ENCODE data around the gene MAP2K6. TPM values are rescaled to one million over a fixed set of nuclear protein-coding genes. Genes with fewer than 3 reads are reported as not detected.
"Not testable (repeated sequence)": the region's sequence is repeated elsewhere in the genome, so short reads cannot be mapped to it uniquely, and the experiment has no call there.

The MAP2K6 gene
- total RNA-seq, 2 experiments from 2014 or later, result 2.4 to 2.7 TPM

GRCh38 chr17:69462882-69463281, 48.4 kb downstream of the MAP2K6 start:
- CTCF ChIA-PET, result no interaction called here
- Mint-ChIP-seq H3K9me3 (no peaks in the 10 kb centered on the region), H3K4me1 (ENCODE audit: low read depth) (peaks cover 3% of the 10 kb centered on the region), H3K36me3 (ENCODE audit: low read depth) (no peaks in the 10 kb centered on the region), H3K27me3 (ENCODE audit: low read depth) (no peaks in the 10 kb centered on the region), H3K4me3 (no peak overlapping the region), H3K27ac (no peak overlapping the region)
- intact Hi-C loops (cut with micrococcal nuclease), result no loop called here
- no peak for DNase-seq

- H3K9me3 Mint-ChIP-seq, result no peaks in the 10 kb centered on the region
Observed at GRCh38 chr17:69466451-69466850, 52.0 kb downstream of the MAP2K6 start.

DNA sequence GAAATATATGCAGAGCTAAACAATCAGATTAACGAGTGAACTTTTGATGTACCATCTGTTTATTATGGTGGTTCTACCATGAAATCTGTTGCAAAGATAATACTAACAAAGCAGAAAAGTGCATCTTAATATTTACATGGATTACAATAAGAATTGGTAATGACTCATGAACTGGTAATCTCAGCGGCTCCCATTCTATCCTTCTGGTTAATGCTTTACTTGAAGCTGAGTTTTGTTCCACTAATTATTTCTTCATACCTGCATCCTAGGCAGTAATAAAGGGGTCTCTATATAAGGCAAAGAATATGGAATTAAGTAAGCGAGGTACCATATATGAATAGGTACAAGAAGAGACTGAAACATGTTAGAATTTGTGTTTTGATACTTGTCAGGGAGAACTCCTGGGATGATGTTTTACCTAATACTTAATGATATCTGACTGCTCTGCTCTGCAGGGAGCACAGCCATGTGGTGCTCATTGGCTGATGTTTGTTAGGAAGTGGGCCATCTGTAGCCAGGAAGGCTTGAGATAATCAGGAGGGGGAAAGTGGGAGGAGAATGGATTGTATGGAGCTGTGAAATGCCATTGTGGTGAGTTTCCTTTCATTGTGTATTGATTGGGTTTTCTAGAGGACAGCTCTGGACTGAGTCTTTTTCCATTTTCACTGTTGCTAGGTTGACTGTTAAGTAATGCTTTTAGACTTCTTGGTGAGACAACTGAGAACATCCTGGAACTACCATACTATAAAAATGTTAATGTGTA, 52.6 kb downstream of the MAP2K6 start:
- Mint-ChIP-seq H3K4me3 (no peak overlapping the region), H3K36me3 (ENCODE audit: low read depth) (peaks cover 13% of the 10 kb centered on the region), H3K27ac (no peak overlapping the region), H3K27me3 (ENCODE audit: low read depth) (no peaks in the 10 kb centered on the region), H3K4me1 (ENCODE audit: low read depth) (peaks cover 3% of the 10 kb centered on the region), H3K9me3 (no peaks in the 10 kb centered on the region)
- CTCF ChIA-PET, result no interaction called here
- no peak for DNase-seq
- intact Hi-C loops (cut with micrococcal nuclease), result no loop called here

More at GRCh38 chr17:69466451-69466850, 52.0 kb downstream of the MAP2K6 start:
- peaks cover 13% of the 10 kb centered on the region for H3K36me3 Mint-ChIP-seq (ENCODE audit: low read depth)
- H3K27me3 Mint-ChIP-seq (ENCODE audit: low read depth), result no peaks in the 10 kb centered on the region
- intact Hi-C loops (cut with micrococcal nuclease), result no loop called here
- CTCF ChIA-PET, result no interaction called here
- no peak for DNase-seq
- peaks cover 3% of the 10 kb centered on the region for H3K4me1 Mint-ChIP-seq (ENCODE audit: low read depth)
- no peak overlapping the region for H3K4me3 Mint-ChIP-seq
- no peak overlapping the region for H3K27ac Mint-ChIP-seq

DNA sequence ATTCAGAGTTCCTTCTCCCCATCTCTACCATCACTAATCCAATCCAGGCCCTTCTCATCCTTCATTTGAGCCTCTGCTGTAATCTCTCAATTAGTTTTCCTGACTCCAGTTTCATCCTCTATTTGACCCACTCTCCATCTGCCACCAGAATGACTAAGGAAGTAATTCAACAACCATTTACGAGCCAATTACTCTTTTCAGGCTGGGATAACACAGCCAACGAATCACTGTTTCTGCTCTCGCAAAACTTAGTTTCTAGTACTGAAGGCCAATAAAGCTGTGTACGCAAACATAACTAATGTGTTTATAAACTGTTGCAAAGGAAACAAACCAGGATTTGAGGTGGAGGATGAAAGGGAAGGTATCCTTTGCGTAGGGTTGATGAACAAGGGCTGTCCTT, 53.7 kb downstream of the MAP2K6 start:
- peaks cover 15% of the 10 kb centered on the region for H3K36me3 Mint-ChIP-seq (ENCODE audit: low read depth)
- H3K27ac Mint-ChIP-seq, result no peak overlapping the region
- H3K9me3 Mint-ChIP-seq, result no peaks in the 10 kb centered on the region
- no peak overlapping the region for H3K4me3 Mint-ChIP-seq
- H3K27me3 Mint-ChIP-seq (ENCODE audit: low read depth), result no peaks in the 10 kb centered on the region
- intact Hi-C loops (cut with micrococcal nuclease), result no loop called here
- CTCF ChIA-PET, result interaction anchor here (1.2 kb wide), 1 partner anchor 8 kb away, joined by 3 read pairs; no protein-coding TSS in a partner anchor
- H3K4me1 Mint-ChIP-seq (ENCODE audit: low read depth), result peaks cover 3% of the 10 kb centered on the region
- DNase-seq, result no peak

DNA sequence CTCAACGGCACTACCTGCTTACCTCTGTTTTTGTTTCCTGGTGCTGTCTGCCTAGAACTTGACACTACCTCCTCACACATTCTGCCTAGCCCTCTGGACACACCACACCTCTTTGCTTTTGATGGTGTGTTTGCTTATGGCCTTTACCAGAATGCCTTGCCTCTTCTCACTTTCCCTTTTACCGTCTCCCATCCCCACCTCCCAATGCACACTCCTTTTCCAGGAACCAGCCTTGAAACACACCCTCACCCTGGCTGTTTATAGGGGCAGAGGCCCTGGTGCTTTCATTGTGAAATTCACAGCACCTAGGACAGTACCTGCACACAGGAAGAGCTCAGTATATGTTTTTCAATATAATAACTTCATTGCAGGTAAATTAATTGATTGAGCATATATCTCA, 56.2 kb downstream of the MAP2K6 start:
- Mint-ChIP-seq H3K4me3 (no peak overlapping the region), H3K36me3 (ENCODE audit: low read depth) (peaks cover 15% of the 10 kb centered on the region), H3K27ac (no peak overlapping the region), H3K4me1 (ENCODE audit: low read depth) (peaks cover 4% of the 10 kb centered on the region), H3K27me3 (ENCODE audit: low read depth) (no peaks in the 10 kb centered on the region), H3K9me3 (no peaks in the 10 kb centered on the region)
- CTCF ChIA-PET, result interaction anchor here (1.0 kb wide), 1 partner anchor 31 kb away, joined by 3 read pairs; no protein-coding TSS in a partner anchor
- DNase-seq, result no peak
- intact Hi-C loops (cut with micrococcal nuclease), result no loop called here

- intact Hi-C loops (cut with micrococcal nuclease), result no loop called here
- H3K27ac Mint-ChIP-seq, result no peak overlapping the region
Observed at GRCh38 chr17:69471406-69471805, 56.9 kb downstream of the MAP2K6 start.

DNA sequence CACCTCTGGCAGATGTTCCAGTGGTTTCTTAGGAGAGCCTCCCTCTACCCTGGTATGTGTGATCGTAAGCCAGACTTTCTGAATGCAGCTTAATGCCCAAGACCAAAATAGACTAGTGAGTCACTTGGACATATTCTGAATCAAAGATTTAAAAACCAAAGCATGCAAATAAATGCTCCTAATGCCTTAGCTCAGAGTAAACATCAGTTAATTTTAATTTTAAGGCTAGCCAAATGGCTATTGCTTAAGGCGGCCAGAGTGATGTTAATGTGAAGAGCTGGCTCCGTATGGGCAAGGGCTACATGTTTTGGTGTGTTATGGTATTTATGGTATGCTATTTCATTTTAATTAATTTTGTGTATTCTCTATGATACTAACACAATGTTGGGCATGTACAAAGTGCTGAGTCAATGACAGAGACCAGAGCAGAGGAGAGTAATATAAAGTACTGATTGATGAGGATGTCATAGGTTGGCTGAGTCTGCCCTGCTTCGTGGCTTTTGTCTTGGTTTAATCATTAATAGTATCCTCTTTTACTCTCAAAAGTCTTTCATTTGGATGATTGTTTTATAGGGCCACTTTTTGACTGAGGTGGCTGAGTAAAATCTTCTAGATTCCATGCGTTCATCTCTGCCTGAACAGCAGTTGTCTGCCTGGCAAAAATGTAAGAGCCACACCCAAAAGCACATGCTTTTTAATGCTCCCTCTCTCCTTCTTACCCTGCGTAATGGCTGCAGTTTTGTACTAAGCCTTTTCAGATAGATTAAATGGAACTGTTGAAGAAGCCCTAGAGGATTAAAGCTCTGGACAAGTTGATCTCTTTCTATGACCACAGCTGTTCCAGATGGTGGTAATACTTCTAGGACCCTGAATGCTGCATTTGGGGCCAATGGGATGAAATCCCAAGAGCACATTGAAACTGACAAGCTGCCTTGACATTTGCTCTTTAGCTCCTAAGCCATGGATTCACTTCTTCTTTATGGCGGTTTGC, 59.6 kb downstream of the MAP2K6 start:
- Mint-ChIP-seq H3K4me1 (ENCODE audit: low read depth) (peaks cover 7% of the 10 kb centered on the region), H3K4me3 (no peak overlapping the region), H3K36me3 (ENCODE audit: low read depth) (peaks cover 6% of the 10 kb centered on the region), H3K27ac (no peak overlapping the region), H3K9me3 (no peaks in the 10 kb centered on the region), H3K27me3 (ENCODE audit: low read depth) (no peaks in the 10 kb centered on the region)
- CTCF ChIA-PET, result no interaction called here
- DNase-seq, result no peak
- intact Hi-C loops (cut with micrococcal nuclease), result no loop called here

More at GRCh38 chr17:69471406-69471805, 56.9 kb downstream of the MAP2K6 start:
- H3K9me3 Mint-ChIP-seq, result no peaks in the 10 kb centered on the region
- no peak overlapping the region for H3K4me3 Mint-ChIP-seq
- CTCF ChIA-PET, result interaction anchor here (1.0 kb wide), 1 partner anchor 31 kb away, joined by 3 read pairs; no protein-coding TSS in a partner anchor
- H3K36me3 Mint-ChIP-seq (ENCODE audit: low read depth), result peaks cover 15% of the 10 kb centered on the region
- H3K27me3 Mint-ChIP-seq (ENCODE audit: low read depth), result no peaks in the 10 kb centered on the region
- no peak for DNase-seq
- H3K4me1 Mint-ChIP-seq (ENCODE audit: low read depth), result peaks cover 5% of the 10 kb centered on the region

DNA sequence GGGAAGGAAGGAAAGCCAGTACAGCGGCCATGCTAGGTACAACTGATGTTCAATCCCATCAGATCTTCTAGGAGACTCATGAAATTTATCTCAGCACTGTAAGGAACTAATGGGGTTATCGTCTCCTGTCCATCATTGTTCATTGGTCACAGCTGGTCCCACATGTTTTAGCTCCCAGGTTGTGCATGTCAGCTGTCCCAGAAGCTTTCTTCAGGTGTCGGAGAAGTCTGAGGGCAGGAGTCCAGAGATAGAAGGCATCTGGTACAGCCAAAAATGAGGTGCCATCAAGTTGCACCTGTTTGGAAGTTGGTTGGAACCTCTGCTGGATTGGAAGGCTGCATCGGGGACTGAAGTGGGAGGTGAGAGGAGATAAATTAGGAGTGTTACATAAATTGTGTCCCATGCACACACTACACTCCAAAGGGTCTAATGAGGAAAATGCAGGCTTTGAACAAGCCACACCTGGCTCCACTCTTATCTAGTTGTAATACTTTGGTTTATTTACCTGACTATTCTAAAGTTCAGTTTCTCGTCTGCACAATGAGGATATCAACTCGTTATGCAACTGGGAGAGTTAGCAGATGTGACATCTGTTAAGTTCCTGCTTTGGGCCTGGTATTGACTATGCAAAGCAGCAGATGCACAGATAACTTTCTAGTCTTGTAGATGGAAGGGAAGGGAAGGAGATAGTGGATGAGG, 62.9 kb downstream of the MAP2K6 start:
- H3K9me3 Mint-ChIP-seq, result no peaks in the 10 kb centered on the region
- H3K36me3 Mint-ChIP-seq (ENCODE audit: low read depth), result peaks cover 3% of the 10 kb centered on the region
- no peak overlapping the region for H3K27ac Mint-ChIP-seq
- CTCF ChIA-PET, result no interaction called here
- H3K4me1 Mint-ChIP-seq (ENCODE audit: low read depth), result peaks cover 4% of the 10 kb centered on the region
- H3K4me3 Mint-ChIP-seq, result no peak overlapping the region
- intact Hi-C loops (cut with micrococcal nuclease), result no loop called here
- H3K27me3 Mint-ChIP-seq (ENCODE audit: low read depth), result no peaks in the 10 kb centered on the region
- no peak for DNase-seq

GRCh38 chr17:69477903-69478266, 63.4 kb downstream of the MAP2K6 start:
- no peak overlapping the region for H3K4me3 Mint-ChIP-seq
- no peaks in the 10 kb centered on the region for H3K36me3 Mint-ChIP-seq (ENCODE audit: low read depth)
- intact Hi-C loops (cut with micrococcal nuclease), result no loop called here
- H3K9me3 Mint-ChIP-seq, result no peaks in the 10 kb centered on the region
- H3K27me3 Mint-ChIP-seq (ENCODE audit: low read depth), result no peaks in the 10 kb centered on the region
- no peak overlapping the region for H3K27ac Mint-ChIP-seq
- peaks cover 4% of the 10 kb centered on the region for H3K4me1 Mint-ChIP-seq (ENCODE audit: low read depth)
- DNase-seq, result no peak
- CTCF ChIA-PET, result no interaction called here

DNA sequence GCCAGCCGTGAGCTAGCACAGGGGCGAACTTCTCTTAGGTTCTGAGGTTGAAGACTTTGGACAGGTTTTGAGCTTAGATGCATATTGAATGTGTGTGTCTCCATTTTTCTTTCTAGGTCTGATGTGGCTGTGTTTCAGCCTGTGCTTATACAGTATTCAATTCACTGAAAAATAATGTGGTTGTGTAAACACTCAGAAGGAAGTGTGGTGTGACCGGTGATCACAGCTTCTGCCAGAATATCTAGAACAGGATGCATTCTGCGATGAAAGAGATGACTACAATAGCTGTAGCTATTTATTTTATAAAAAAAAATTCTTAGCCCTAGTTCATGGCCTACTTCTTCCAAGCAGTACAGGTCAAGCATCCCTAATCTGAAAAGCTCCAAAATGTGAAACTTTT, 64.4 kb downstream of the MAP2K6 start:
- Mint-ChIP-seq H3K9me3 (no peaks in the 10 kb centered on the region), H3K36me3 (ENCODE audit: low read depth) (no peaks in the 10 kb centered on the region), H3K4me1 (ENCODE audit: low read depth) (peaks cover 4% of the 10 kb centered on the region), H3K27me3 (ENCODE audit: low read depth) (no peaks in the 10 kb centered on the region), H3K27ac (no peak overlapping the region), H3K4me3 (no peak overlapping the region)
- no peak for DNase-seq
- intact Hi-C loops (cut with micrococcal nuclease), result no loop called here
- CTCF ChIA-PET, result interaction anchor here (0.6 kb wide), 1 partner anchor 144 kb away, joined by 3 read pairs; no protein-coding TSS in a partner anchor

GRCh38 chr17:69479756-69480155, 65.3 kb downstream of the MAP2K6 start:
- H3K9me3 Mint-ChIP-seq; H3K4me3 Mint-ChIP-seq; H3K4me1 Mint-ChIP-seq (ENCODE audit: low read depth); intact Hi-C loops (cut with micrococcal nuclease); H3K27ac Mint-ChIP-seq; H3K36me3 Mint-ChIP-seq (ENCODE audit: low read depth); H3K27me3 Mint-ChIP-seq (ENCODE audit: low read depth); DNase-seq: not testable (repeated sequence)
- CTCF ChIA-PET, result interaction anchor here (0.6 kb wide), 1 partner anchor 134 kb away, joined by 3 read pairs; no protein-coding TSS in a partner anchor

GRCh38 chr17:69480245-69480644, 65.7 kb downstream of the MAP2K6 start:
- CTCF ChIA-PET, result interaction anchor here (0.5 kb wide), 1 partner anchor 56 kb away, joined by 4 read pairs; no protein-coding TSS in a partner anchor
- no peak overlapping the region for H3K27ac Mint-ChIP-seq
- no peak for DNase-seq
- H3K9me3 Mint-ChIP-seq, result no peaks in the 10 kb centered on the region
- peaks cover 7% of the 10 kb centered on the region for H3K4me1 Mint-ChIP-seq (ENCODE audit: low read depth)
- H3K27me3 Mint-ChIP-seq (ENCODE audit: low read depth), result no peaks in the 10 kb centered on the region
- intact Hi-C loops (cut with micrococcal nuclease), result no loop called here
- H3K36me3 Mint-ChIP-seq (ENCODE audit: low read depth), result no peaks in the 10 kb centered on the region
- H3K4me3 Mint-ChIP-seq, result no peak overlapping the region

Measured in activated naive CD4-positive, alpha-beta T cell treated with anti-CD3 and anti-CD28 coated beads for 36 hours (primary cell).